Mesenchymal stem cell (in vitro differentiated cells and primary cell): Measurements from ENCODE around the gene SRSF2.

ENCODE experiments used
- DNase-seq: peaks from one replicate; pipeline ENCODE4 v3.0.0-alpha.2; 2013
- H2AFZ ChIP-seq: one replicate; pipeline ENCODE4 v1.6.1; 2013; ENCODE audit warnings: low read depth, mild to moderate bottlenecking, control low read depth, inconsistent platforms, low read length, moderate library complexity
- H2AK5ac ChIP-seq: 2 replicates; pipeline ENCODE4 v1.6.1; 2013; ENCODE audit warnings: low read length, moderate library complexity, mild to moderate bottlenecking, inconsistent platforms; ENCODE audit not compliant: severe bottlenecking
- H2BK120ac ChIP-seq: one replicate; pipeline ENCODE4 v1.6.1; 2013; ENCODE audit warnings: low read depth, mild to moderate bottlenecking, inconsistent platforms, low read length, moderate library complexity
- H2BK12ac ChIP-seq, 2 experiments: one replicate each; pipeline ENCODE4 v1.6.1; 2013; ENCODE audit warnings: inconsistent platforms in 2 of 2, low read length in 2 of 2, mild to moderate bottlenecking in 2 of 2, moderate library complexity in 2 of 2, control low read depth in 1 of 2
- H2BK15ac ChIP-seq: one replicate; pipeline ENCODE4 v1.6.1; 2013; ENCODE audit warnings: mild to moderate bottlenecking, low read depth, inconsistent platforms; ENCODE audit not compliant: poor library complexity, severe bottlenecking
- H2BK5ac ChIP-seq: 2 replicates; pipeline ENCODE4 v1.6.1; 2013; ENCODE audit warnings: low read depth, mild to moderate bottlenecking, low read length, control low read depth, inconsistent platforms; ENCODE audit not compliant: poor library complexity, severe bottlenecking
- H3K14ac ChIP-seq, 2 experiments: one replicate each; pipeline ENCODE4 v1.6.1; 2013; ENCODE audit warnings: inconsistent platforms in 2 of 2, low read length in 2 of 2, control low read depth in 1 of 2, mild to moderate bottlenecking in 1 of 2, moderate library complexity in 1 of 2
- H3K18ac ChIP-seq, 2 experiments: one replicate each; pipeline ENCODE4 v1.6.1; 2013; ENCODE audit warnings: inconsistent platforms in 2 of 2, low read length in 2 of 2, control low read depth in 1 of 2, low read depth in 1 of 2, mild to moderate bottlenecking in 1 of 2
- H3K23ac ChIP-seq, 2 experiments: one replicate each; pipeline ENCODE4 v1.6.1; 2013; ENCODE audit warnings: inconsistent platforms in 2 of 2, low read length in 2 of 2, mild to moderate bottlenecking in 2 of 2, moderate library complexity in 2 of 2, control low read depth in 1 of 2
- H3K27ac ChIP-seq: 2 replicates; pipeline ENCODE4 v1.5.1; 2013; ENCODE audit warnings: mild to moderate bottlenecking, moderate library complexity, low read length, control low read depth, inconsistent platforms; ENCODE audit not compliant: poor library complexity, severe bottlenecking
- H3K27me3 ChIP-seq, 2 experiments: 2 replicates each; pipeline versions ENCODE4 v1.6.1 to v1.7.0; 2013; ENCODE audit warnings: low read length in 2 of 2, mild to moderate bottlenecking in 2 of 2, moderate library complexity in 2 of 2, control low read depth in 1 of 2, inconsistent platforms in 1 of 2; ENCODE audit not compliant: control insufficient read depth in 1 of 2, insufficient read depth in 1 of 2
- H3K36me3 ChIP-seq, 2 experiments: 2 replicates each; pipeline versions ENCODE4 v1.6.1 to v1.7.0; 2013; ENCODE audit warnings: low read length in 2 of 2, control low read depth in 1 of 2, inconsistent platforms in 1 of 2, low read depth in 1 of 2, mild to moderate bottlenecking in 1 of 2; ENCODE audit not compliant: insufficient read depth in 2 of 2, control insufficient read depth in 1 of 2
- H3K4ac ChIP-seq, 2 experiments: one replicate each; pipeline ENCODE4 v1.6.1; 2013; ENCODE audit warnings: inconsistent platforms in 2 of 2, low read length in 2 of 2, mild to moderate bottlenecking in 2 of 2, moderate library complexity in 2 of 2, control low read depth in 1 of 2, low read depth in 1 of 2
- H3K4me1 ChIP-seq: 2 replicates; pipeline ENCODE4 v1.6.1; 2013; ENCODE audit warnings: low read depth, low read length, control low read depth; ENCODE audit not compliant: control insufficient read depth, insufficient read depth
- H3K4me2 ChIP-seq: 2 replicates; pipeline ENCODE4 v1.6.1; 2013; ENCODE audit warnings: low read length, mild to moderate bottlenecking, inconsistent platforms; ENCODE audit not compliant: poor library complexity, severe bottlenecking
- H3K4me3 ChIP-seq, 2 experiments: 2 replicates each; pipeline versions ENCODE4 v1.5.1 to v1.7.0; 2013; ENCODE audit warnings: low read length in 2 of 2, mild to moderate bottlenecking in 2 of 2, control low read depth in 1 of 2, low read depth in 1 of 2; ENCODE audit not compliant: insufficient read depth in 1 of 2
- H3K79me1 ChIP-seq: replicated peaks from 2 replicates; pipeline ENCODE4 v1.6.1; 2013; ENCODE audit warnings: mild to moderate bottlenecking, control low read depth, low read length, inconsistent platforms; ENCODE audit not compliant: poor library complexity, severe bottlenecking
- H3K9ac ChIP-seq: 2 replicates; pipeline ENCODE4 v1.7.0; 2013; ENCODE audit warnings: mild to moderate bottlenecking, low read length, moderate library complexity
- H3K9me3 ChIP-seq: 2 replicates; pipeline ENCODE4 v1.7.0; 2013; ENCODE audit warnings: mild to moderate bottlenecking, low read length; ENCODE audit not compliant: control insufficient read depth
- H4K8ac ChIP-seq: one replicate; pipeline ENCODE4 v1.6.1; 2013; ENCODE audit warnings: inconsistent platforms, mild to moderate bottlenecking, low read length, moderate library complexity
- H4K91ac ChIP-seq: one replicate; pipeline ENCODE4 v1.6.1; 2013; ENCODE audit warnings: mild to moderate bottlenecking, low read length, inconsistent platforms
- WGBS: methylation state at CpG from one replicate; pipeline ENCODE4 v1.1.7; 2013; ENCODE audit warnings: mixed read lengths; 5-methylcytosine and 5-hydroxymethylcytosine counted together

The SRSF2 gene

DNA sequence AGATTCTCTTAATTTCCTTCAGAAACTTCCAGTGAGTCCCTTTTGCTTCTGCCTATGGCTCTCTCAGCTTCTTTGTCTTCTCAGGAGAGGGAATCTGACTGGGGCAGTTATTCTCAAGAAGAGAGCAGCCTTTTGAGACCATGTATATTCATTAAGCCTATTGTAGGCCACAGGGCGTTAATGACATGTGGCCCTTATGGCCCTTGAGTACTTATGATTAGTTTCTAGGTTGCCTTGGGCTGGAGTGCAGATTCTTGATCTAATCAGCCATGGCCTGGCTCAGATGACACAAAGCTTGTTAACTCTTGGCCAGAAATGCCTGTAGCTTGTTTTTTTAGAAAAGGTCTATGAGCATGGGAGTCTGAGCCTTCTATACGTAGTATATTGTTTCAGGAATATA lies 18.2 kb upstream of the SRSF2 start:
- Histone ChIP-seq H3K4ac (no peak overlapping the region), H2BK15ac (no peak overlapping the region), H3K9ac (no peak overlapping the region), H3K14ac (no peak overlapping the region), H2AK5ac (no peak overlapping the region), H3K36me3 (peaks cover 7 to 56% of the 10 kb centered on the region in 2 experiments), H3K4me2 (no peak overlapping the region), H3K27me3 (no peaks in the 10 kb centered on the region), H2BK120ac (no peak overlapping the region), H2BK5ac (no peak overlapping the region), H3K79me1 (no peaks in the 10 kb centered on the region), H3K9me3 (no peaks in the 10 kb centered on the region), H3K4me1 (peaks cover 6% of the 10 kb centered on the region), H3K23ac (no peak overlapping the region), H2AFZ (no peak overlapping the region), H4K8ac (no peak overlapping the region), H3K4me3 (no peak overlapping the region), H3K18ac (no peak overlapping the region), H4K91ac (no peak overlapping the region), H2BK12ac (no peak overlapping the region), H3K27ac (no peak overlapping the region)
- DNase-seq: no peak
- WGBS: 97% methylated on average over 1 of the region's 2 CpGs

DNA sequence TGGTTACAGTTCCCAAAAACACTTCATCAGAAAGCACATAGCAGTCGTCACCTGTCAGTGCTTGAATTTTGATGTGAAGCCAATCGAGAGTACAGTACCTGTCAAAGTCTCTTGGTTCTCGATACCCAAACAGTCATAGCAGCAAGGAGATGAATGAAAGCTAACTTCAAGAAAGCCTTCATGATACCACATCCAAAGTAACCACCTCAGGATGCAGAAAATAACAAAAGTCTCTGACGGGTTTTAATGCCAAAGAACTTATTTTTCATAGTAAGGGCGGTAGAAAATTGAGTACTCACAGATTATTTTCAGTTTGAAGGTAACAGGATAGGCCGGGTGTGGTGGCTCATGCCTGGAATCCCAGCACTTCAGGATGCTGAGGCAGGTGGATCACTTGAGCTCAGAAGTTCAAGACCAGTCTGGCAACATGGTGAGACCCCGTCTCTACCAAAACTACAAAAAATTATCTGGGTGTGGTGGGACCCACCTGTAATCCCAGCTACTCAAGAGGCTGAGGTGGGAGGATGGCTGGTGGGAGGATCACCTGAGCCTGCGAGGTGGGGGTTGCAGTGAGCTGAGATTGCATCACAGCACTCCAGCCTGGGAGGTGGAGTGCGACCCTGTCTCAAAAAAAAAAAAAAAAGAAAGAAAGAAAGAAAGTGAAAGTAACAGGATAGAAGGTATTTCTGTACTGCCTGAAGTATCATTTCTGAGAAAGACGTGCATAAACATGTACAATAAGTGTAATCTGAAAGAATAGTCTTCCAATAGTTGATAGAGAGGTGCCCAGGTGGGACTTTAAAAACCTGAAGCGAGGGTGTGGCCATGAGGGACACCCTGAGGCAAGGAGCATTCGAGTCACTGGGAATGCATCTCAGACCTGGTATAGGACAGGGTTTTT lies 16.2 kb upstream of the SRSF2 start:
- H2BK15ac ChIP-seq: no peak overlapping the region
- H4K91ac ChIP-seq: no peak overlapping the region
- no peak overlapping the region for H2AFZ ChIP-seq
- no peak overlapping the region for H4K8ac ChIP-seq
- peaks cover 7 to 57% of the 10 kb centered on the region in 2 experiments for H3K36me3 ChIP-seq
- H3K27ac ChIP-seq: no peak overlapping the region
- 94% methylated on average over 11 of the region's 12 CpGs for WGBS
- H2AK5ac ChIP-seq: no peak overlapping the region
- H3K4me1 ChIP-seq: peaks cover 6% of the 10 kb centered on the region
- H3K4ac ChIP-seq: no peak overlapping the region
- no peak overlapping the region for H3K23ac ChIP-seq
- no peaks in the 10 kb centered on the region for H3K9me3 ChIP-seq
- no peak overlapping the region for H2BK5ac ChIP-seq
- no peak overlapping the region for H3K4me3 ChIP-seq
- H3K18ac ChIP-seq: no peak overlapping the region
- H3K79me1 ChIP-seq: no peaks in the 10 kb centered on the region
- no peaks in the 10 kb centered on the region for H3K27me3 ChIP-seq
- no peak for DNase-seq
- H2BK12ac ChIP-seq: no peak overlapping the region
- no peak overlapping the region for H3K14ac ChIP-seq
- H3K4me2 ChIP-seq: no peak overlapping the region
- H2BK120ac ChIP-seq: no peak overlapping the region
- no peak overlapping the region for H3K9ac ChIP-seq

DNA sequence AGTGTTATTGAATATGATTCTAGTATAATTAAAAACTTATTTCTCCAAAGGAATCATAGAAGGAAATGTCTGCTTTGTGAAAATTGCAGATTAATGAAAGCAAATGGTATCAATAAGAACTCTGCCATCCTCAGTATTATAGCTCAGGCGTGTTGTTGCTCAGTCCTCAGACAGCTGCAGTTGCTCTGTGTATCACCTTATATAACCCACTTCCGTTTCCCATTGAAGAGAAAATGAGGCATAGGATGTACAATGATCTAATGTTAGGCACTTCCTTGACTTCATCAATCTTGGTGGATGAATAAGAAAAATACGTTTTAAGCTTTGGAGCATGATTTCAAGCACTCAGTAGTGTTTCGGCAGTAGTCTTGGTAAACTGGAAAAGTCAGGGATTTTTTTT lies 14.9 kb upstream of the SRSF2 start:
- no peak overlapping the region for H3K4me2 ChIP-seq
- no peak overlapping the region for H2BK15ac ChIP-seq
- no peak for DNase-seq
- no peak overlapping the region for H4K8ac ChIP-seq
- H3K9me3 ChIP-seq: no peaks in the 10 kb centered on the region
- H3K27ac ChIP-seq: no peak overlapping the region
- no peak overlapping the region for H2AFZ ChIP-seq
- 91% methylated on average over 4 of the region's 4 CpGs for WGBS
- no peak overlapping the region for H3K14ac ChIP-seq
- H3K4me1 ChIP-seq: peaks cover 4% of the 10 kb centered on the region
- no peak overlapping the region for H3K18ac ChIP-seq
- H3K9ac ChIP-seq: no peak overlapping the region
- no peak overlapping the region for H4K91ac ChIP-seq
- no peak overlapping the region for H2BK5ac ChIP-seq
- no peak overlapping the region for H3K4me3 ChIP-seq
- H2AK5ac ChIP-seq: no peak overlapping the region
- H3K27me3 ChIP-seq: no peaks in the 10 kb centered on the region
- no peak overlapping the region for H3K23ac ChIP-seq
- peaks cover 1% of the 10 kb centered on the region for H3K79me1 ChIP-seq
- peaks cover 12 to 48% of the 10 kb centered on the region in 2 experiments for H3K36me3 ChIP-seq
- H3K4ac ChIP-seq: no peak overlapping the region
- no peak overlapping the region for H2BK12ac ChIP-seq
- H2BK120ac ChIP-seq: no peak overlapping the region

DNA sequence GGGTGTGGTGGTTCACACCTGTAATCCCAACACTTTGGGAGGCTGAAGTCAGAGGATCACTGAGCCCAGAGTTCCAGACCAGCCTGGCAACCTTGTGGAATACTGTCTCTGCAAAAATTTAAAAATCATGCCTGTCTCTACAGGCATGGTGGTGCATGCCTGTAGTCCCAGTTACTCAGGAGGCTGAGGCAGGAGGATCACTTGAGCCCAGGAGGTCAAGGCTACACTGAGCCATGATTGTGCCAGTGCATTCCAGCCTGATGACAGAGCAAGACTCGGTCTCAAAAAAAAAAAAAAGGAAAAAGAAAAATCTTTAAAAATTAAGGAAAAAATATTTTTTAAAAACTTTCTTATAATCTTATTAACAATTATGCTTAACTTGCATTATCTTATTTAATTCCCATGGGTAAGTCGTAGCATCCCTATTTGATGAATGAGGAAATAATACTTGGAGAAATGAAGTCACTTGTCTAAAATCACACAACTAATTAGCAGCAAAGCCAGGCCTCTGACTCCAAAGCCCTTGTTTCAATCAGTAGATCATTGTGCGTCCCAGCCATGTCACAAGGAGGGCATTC lies 14.4 kb upstream of the SRSF2 start:
- H2AFZ ChIP-seq: no peak overlapping the region
- DNase-seq: no peak
- no peak overlapping the region for H2BK5ac ChIP-seq
- H4K8ac ChIP-seq: no peak overlapping the region
- H3K27me3 ChIP-seq: no peaks in the 10 kb centered on the region
- no peak overlapping the region for H2AK5ac ChIP-seq
- no peak overlapping the region for H3K4me3 ChIP-seq
- H3K14ac ChIP-seq: no peak overlapping the region
- no peaks in the 10 kb centered on the region for H3K9me3 ChIP-seq
- H4K91ac ChIP-seq: no peak overlapping the region
- 100% methylated on average over 1 of the region's 3 CpGs for WGBS
- no peak overlapping the region for H2BK15ac ChIP-seq
- H3K4me2 ChIP-seq: no peak overlapping the region
- no peak overlapping the region for H2BK120ac ChIP-seq
- H3K18ac ChIP-seq: no peak overlapping the region
- no peak overlapping the region for H2BK12ac ChIP-seq
- no peak overlapping the region for H3K23ac ChIP-seq
- peaks cover 12 to 49% of the 10 kb centered on the region in 2 experiments for H3K36me3 ChIP-seq
- no peak overlapping the region for H3K9ac ChIP-seq
- H3K27ac ChIP-seq: no peak overlapping the region
- no peak overlapping the region for H3K4ac ChIP-seq
- peaks cover 2% of the 10 kb centered on the region for H3K79me1 ChIP-seq
- H3K4me1 ChIP-seq: peaks cover 4% of the 10 kb centered on the region
